HG02588 (cell line): ENCODE data around the gene CACNB1.

Source experiments
- ATAC-seq: cut with Tn5 transposase; IDR thresholded peaks from one replicate; pipeline ENCODE4 v1.9.1; 2021; ENCODE audit warnings: mild to moderate bottlenecking, moderate library complexity; ENCODE audit not compliant: unreplicated experiment

CACNB1 gene

DNA sequence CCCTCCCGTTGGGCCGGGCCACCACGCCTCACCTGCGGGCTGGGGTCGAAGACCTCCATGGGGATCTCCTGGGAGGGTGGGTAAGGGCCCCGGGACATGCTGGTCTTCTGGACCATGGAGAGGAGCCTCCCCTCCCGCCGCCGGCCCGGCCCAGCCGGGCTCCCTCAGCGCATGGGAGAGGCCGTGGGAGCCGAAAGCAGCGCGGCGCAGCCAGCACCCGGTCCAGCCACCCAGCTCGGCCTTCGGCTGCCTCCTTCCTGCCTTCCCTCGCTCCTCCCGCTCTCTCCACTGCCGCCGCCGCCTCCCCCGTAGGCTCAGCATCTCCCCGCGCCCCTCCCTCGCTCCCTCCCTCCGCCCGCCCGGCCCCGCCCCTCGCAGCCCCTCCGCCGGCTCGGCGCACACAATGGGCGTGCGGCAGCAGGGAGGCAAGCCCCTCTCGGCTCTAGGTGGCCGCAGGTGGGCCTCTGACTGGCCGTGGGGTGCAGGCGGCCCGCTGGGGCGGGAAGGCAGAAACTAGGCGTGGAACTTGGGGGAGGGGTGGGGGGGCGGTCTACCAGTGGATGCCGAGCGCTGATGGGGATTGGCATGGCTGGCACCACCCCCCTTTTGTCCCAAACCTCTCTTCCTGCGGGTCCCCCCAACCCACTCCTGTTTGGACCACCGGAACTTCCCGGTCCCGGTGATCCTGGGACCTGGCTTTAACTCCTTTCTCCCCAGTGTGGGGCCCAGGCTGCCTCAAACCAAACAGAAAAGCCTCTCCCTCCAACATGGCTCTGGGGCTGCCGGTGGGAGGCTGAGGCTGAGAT lies at the start of gene CACNB1:
TSS of gene CACNB1 (minus strand) at position 290 of the 806 bp plus-strand sequence. CDS start at position 116, 174 bp downstream.
- no peak for ATAC-seq

DNA sequence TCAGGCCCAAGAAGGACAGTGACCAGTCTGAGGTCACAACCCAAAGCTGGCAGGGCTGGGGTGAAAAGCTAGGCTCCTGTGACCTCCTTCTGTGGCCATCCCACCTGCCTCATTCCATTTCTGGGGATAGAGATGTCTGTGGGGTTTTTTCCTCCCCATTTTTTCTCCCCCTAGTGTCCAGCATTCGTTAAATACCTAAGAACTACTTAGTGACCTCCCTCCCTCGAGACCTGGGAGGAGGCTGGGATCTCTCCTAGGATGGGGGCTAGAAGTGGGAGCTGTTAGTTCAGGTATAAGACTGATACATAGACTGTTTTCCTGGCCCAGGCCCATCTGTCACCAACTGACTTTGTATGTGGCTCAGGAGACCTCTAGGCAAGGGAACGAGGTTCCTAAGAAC lies 48.8 kb upstream of the CACNB1 start:
- no peak for ATAC-seq

DNA sequence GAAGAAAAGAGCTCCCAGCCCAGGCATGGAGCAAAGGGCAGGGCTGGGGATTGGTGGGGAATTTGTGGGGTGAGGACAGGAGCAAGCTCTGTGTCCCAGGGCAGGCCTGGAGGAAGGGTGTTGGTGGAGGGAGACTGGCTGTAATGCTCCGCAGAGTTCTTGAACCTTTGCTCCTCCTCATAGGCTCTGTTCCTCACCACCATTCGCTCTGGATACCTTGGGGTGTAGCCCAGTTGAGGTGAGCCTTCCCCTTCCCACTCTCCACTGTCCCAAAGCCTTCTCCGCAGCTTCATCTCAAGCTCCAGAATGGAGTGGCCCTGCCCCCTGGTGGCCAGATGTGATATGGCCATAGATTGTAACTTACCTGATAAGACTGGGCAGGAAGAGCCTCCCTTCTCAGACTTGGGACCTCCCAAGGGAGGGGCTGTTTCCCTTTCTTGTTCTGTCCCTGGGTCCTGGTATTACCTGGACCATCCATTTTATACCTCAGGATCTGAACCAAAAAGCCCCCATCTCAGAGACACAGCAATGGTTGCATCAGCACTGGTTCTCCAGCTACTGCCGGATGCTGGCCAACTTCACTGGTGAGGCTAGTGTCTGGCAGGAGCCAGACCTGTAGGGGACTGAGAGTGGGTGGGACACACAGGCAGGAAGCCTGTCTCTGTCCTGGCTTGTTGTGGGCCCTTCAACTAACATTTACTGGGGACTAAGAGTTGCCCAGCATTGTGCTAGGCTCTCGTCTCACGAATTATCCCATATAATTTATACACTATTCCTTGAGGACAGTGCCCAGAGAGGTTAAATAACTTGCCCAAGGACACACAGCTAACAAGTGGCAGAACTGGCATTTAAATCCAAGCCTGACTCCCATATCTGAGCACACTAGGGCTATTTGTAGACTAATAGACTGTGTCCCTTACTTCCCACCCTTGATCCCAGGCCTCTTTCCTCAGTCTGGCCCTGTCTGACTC lies 47.4 kb upstream of the CACNB1 start:
- no peak for ATAC-seq

DNA sequence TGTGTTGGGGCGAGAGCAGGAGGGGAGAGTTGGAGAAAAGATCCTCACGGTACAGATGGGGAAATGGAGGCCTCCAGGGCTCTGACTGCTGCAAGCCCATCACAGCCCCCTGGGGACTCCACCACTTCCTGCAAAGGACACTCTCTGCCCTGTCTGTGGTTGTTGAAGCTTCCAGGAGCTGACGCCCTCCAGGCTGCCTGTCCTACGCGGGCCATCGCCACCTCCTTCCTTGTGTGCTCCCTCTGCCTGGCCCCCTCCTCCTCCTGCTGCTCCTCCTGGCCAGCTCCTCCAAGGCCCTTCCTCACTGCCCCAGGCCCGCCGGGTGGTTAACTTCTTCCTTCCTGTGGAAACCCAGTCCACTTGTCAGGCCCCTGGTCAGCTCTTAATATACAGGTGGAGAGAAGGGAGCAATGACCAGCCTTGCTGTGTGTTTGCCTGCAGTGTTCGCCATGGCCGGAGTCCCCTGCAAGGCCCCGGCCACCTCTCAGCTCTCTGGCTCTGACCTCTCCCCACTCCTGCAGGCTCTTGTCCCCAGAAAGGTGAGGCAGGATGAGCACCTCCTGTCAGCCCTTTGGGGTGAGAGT lies 46.6 kb upstream of the CACNB1 start:
- no peak for ATAC-seq

DNA sequence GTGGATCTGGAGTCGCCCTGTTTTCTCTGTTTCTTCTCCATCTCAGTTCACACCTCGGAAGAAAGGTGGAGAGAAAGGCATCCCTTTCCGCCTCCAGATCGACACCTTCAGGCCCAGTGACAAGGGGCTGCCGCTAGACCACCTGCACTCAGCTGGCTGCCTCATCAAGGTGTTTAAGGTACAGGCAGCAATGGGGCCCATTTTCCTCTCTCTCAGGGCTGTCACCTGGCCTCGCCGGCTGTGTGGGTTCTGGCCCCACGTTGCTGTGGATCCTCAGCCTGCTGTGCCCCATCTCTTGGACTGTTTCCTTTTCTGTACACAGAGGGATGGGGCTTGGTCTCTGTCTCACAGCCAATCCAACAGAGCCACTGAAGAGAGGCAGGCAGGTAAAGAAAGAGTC lies 45.7 kb upstream of the CACNB1 start:
- ATAC-seq: no peak

DNA sequence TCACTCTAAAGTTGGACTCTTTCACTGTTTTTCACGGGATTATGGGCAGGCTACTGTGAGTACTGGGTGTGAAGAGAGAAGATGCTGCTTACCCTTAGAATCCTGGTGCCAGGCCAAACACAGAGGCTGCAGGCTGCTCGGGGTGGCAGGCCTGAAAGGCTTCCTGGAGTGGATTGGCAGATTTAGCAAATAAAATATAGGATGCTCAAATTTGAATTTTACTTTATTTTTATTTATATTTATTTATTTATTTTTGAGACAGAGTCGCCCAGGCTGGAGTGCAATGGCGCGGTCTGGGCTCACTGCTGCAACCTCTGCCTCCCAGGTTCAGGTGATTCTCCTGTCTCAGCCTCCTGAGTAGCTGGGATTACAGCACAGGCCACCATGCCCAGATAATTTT lies 43.2 kb upstream of the CACNB1 start:
- ATAC-seq: no peak

DNA sequence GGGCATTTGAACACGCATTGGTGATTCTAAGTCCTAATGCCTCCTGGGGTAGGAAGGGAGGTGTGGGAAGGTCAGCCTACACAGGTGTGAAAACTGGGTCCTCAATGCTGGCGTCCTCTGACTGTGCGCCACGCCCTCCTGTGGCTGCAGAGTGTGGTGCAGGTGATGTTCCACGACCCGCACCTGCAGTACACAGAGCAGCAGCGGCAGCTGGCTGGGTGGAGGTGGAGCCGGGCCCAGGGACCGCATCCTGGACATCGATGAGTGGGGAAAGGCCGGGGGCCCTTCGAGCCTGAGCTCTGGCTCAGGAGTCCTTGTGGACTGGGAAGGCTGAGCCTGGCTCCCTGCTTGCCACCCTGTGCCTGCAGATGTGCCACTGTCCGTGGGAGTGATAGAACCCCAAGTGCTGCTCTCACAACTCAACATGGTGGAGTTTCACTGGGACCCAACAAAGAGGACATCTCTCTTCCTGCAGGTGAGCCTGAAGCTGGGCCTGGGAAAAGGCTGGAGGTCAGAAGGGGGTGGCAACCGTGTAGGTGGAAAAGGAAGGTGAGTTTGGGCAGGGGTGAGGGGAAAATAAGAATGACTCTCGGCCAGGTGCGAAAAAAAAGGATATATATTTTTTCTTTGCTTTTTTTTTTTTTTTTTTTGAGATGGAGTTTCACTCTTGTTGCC lies 42.3 kb upstream of the CACNB1 start:
- ATAC-seq: no peak

DNA sequence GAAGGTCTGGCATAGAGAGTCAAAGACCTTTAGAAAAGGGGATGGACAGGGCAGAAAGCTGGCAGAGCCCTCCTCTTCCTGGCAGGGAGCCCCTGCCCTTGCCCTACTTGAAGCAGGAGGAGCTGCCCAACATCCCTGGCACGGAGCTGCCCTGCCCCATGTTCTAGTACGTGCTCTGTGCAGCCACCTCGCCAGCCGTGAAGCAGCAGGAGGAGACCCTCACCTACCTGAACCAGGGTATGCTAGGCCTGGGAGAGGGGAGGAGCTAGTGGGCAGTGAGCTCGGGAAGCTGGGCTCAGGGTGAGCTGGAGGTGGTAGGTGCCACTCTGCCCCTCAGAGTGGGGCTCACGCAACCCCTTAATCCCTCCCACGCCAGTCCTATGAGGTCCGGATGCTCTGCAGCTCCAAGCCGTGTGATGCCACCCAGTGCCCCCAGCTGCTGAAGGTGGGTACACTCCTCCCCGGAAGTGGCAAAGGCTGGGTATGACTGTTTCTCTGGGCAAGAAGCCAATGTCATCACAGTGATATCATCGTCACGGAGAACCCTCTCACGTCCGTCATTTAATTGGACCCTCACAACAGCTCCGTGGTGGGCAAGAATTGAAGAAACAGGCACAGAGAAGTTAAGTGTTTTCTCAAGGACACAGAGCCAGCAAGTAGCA lies 41.0 kb upstream of the CACNB1 start:
- no peak for ATAC-seq

DNA sequence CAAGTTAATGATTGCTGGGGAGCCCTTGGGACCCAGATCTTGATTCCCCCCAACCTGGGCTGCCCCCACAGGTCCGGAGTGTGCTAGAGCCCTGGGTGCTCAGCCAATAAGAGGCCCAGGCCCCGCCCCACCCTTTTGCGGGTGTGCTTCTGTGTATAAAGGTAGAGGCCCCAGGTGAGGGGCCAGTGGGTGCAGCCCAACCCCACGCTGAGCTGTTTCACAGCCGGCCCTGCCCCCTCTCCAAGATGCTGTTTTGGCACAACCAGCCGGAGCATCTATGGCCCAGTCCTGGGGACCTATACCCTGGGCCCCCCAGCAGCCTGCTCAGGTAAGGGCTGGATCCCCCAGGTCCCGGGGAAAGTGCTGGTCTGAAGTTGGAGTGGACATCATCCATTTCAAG lies 40.1 kb upstream of the CACNB1 start:
- no peak for ATAC-seq

DNA sequence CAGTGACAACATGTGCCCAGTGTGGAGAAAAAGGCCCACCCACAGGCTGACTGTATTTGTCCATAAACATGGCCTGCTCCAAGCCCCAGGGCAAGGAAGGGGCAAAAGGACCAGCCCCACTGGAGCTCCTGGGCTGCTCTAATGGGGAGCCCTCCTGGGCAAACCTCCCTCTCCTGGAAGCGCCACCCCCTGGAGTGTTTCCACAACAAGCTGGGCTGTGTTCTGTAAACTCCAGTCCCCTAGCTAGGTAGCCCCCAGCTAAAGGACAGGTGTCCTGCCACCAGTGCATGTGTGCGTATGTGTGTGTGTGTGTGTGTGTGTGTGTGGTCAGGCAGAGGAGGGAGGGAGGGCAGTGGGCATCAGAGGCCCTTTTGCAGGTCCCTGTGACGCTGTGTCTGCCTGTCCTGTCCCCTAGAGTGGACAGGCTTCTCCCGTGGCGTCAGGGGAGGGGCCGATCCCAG lies 39.5 kb upstream of the CACNB1 start:
- no peak for ATAC-seq

DNA sequence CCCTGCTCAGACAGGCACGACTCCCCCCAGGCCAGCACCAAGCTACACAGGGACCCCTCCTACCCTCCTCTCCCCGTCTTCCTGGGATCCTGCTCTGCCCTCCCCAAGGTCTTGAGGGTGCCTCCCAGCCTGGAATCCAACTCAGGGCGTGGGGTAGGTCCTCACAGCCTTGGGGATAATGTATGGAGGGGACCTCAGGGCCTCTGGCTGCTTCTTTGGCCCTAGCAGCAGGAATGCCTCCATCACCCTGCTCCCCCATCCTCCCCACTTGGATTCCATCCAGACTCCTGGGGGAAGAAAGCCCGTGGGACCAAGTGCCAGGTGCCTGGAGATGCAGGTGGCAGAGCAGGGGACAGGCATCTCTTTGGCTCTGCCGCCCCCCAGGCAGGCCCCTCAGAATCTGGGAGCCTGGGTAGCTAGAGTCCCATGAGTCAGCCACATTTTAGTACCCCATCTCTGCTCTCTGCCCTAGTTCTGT lies 39.0 kb upstream of the CACNB1 start:
- ATAC-seq: no peak

DNA sequence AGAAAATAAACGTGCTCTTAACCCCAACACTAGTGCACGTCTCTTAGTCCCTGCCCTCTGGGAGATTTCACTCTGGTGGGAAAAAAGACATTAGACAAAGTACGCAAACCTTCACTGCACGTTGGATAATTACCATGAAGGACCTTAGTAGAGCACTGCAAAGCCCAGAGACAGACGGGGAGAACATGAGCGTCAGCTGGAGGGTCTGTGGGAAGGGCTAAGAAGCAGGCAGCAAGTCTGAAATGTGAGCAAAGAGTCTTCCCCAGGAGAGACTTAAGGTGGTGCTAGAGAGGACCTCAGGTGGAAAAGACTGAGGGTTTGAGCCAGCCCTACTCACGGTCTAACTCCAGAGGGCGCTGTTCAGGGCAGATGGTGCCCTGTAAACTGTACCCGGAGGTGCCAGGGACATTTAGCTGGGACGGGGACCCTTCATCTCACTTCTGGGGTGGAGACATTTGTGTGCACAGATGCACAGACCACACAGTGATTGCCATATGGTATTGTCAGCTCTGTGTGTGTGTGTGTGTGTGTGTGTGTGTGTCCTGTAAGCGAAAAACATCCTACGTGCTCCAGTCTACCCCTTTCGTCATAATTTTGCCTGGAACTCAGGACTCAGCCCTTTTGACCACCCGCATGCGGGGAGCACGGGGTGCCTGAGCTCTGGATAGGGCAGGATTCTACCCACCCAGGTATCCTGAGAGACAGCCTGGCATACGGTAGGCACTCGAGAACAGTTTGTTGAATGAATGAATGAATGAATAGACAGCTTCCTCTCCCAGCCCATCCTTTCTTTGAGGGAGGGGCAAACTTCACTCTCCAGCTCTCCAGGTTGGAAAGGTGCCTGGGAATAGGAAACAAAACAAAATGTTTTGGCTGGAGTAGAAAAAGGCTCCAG lies 38.3 kb upstream of the CACNB1 start:
- no peak for ATAC-seq

DNA sequence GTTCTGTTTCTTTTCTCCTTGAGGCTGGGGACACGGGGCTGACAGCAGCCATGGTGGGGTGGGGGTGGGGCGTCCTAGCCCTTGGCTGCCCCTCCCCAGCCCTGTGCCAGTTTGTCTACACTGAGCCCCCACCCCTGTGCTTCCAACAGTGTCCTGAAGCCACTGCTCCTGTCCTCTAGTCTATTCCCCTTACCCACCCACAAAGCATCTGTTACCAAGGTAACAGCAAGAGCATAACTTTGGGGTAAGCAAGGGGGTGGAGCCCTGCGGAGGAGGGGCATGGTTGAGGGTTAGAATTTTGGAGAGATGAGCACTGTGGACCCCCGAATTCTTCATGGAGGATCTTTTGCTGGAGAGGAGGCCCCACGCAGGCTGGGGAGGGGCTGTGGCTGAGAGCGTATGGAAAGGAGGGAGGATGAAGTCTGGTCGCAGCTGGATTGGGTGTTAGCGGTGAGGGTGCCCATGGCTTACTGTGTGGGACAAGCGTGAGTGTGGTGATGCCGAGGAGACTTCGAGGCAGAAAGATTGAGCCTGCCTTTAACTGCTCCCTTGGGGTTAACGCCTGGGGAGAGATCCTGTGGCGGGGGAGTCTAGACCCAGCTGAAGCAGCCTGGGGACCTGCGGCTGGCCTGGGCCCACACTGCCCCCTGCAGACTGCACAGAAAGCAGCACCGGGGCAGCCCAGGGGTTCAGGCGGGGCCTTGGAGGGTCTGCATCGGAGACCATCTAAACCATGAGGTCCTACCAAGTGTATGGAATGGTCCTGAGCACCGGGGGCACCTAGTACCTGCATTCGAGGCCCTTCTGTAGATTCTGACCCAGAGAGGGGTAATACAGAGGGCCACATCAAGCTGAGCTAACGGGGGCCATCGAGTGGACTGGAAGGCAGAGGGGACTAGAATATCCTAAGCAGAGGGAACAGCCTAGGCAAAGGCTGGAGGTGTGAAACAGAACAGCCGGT lies 34.4 kb upstream of the CACNB1 start:
- ATAC-seq: no peak

DNA sequence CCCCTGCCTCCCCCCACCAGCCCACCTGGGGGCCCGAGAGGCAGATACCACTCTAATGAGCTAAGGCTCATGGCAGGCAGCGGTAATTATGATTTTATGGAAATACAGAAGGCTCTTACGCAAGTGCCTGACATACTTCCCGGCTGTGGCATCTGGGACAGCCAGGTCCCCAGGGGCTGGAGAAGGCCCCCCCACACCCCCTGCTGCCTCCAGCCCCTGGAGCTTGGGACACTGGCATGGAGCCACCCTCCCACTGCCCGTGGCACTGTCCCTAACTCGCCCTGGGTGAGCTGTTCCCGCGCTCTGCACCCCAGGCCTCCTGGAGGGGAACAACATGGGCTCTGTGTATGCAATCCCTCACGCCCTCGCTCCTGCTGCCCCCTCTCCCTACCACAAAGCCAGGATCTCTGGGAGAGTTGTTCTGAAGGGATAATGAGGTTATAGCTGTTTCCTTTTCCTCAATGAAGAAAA lies 33.7 kb upstream of the CACNB1 start:
- ATAC-seq: no peak

DNA sequence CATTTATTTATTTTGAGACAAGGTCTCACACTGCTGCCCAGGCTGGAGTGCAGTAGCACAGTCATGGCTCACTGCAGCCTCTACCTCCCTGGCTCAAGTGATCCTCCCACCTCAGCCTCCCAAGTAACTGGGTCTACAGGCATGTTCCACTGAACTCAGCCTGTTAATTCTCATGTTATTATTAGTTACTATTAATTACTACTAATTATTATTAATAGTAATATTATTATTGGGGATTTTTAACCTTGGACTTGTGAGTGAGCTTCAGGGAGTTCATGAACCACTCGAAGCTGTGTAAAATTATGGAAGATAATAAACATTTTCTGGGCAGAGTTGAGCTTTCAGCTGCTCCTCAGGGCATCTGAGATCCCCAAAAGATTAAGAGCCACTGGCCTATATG lies 32.9 kb upstream of the CACNB1 start:
- ATAC-seq: no peak

DNA sequence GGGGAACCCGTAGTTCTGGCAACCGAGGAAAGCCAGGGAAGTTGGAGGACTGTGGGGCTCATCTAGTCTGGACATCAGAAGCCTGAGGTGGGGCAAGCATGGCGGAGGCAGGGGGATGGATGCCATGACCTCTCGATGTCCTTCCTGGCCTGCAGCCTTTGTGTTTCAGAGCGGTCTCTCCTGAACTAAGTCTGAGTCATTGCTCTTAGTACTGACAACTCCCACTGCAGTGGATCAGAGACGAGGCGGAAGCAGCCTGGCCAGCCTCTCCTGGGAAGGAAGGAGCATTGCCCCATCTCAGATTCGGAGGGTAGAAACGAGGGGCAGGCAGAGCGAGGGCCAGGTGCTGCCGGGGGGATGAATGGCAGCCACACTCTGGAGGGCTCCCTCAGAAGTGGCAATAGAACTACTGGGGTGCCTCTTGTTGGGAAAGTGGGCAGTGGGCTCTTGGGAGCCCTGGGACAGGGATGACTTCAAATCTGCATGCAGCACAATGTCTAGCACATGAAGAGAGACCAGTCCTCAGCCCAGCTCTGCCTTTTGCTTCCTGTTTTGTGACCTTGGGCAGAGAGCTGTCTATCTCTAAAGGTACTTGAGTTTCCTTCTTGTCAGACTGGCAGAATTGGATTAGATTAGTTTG lies 31.9 kb upstream of the CACNB1 start:
- no peak for ATAC-seq

DNA sequence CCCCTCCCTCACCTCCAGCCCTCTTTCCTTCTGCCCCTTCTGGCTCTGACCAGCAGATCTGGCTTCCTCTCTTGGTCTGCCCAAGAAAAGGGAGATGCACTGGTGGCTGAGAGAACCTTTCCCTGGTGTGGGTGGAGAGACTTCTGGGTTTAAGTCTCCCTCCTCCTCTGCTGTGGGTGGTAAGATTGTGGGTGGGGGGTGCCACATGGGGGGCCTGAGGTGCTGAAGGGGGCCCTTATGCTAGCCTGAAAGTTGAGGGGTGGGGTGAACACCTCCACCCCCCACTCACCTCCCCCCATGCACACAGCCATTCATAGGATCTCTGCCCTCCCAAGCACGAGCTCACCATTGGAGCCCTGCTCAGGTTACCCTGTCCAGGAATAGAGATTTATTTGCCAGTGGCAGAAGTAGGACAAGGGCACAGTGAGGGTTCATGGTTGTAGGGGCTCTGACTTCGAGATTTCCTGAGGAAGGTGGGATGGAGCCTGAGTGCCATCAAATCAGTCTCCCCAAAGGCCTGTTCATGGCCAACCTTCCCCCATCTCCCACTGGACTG lies 30.0 kb upstream of the CACNB1 start:
- no peak for ATAC-seq
